Lower leg skin (tissue), 4 donors: ENCODE measurements around the gene NAV3. TPM values are rescaled to one million over a fixed set of nuclear protein-coding genes. Genes with fewer than 3 reads are reported as not detected.

Source experiments
- DNase-seq, 2 donors: peaks; one replicate each; pipeline ENCODE4 v3.0.0-alpha.2; 2019; ENCODE audit warnings: low spot score in 2 of 2
- H3K4me3 ChIP-seq: fragments of 200-600 bp; sonication (generic); 2 replicates; pipeline ENCODE4 v1.5.1; 2017; ENCODE audit warnings: mild to moderate bottlenecking, low read depth; ENCODE audit not compliant: poor library complexity, severe bottlenecking
- CTCF ChIP-seq, 3 donors: fragments of 450-650 bp; IDR thresholded peaks; one replicate each; pipeline ENCODE4 v1.5.1; 2016; ENCODE audit warnings: antibody characterized with exemption in 3 of 3, mild to moderate bottlenecking in 3 of 3, moderate library complexity in 2 of 3
- POLR2A ChIP-seq, 2 donors: fragments of 450-650 bp; IDR thresholded peaks; one replicate each; pipeline ENCODE4 v1.6.1; 2016 to 2017; ENCODE audit warnings: antibody characterized with exemption in 2 of 2, mild to moderate bottlenecking in 1 of 2, moderate library complexity in 1 of 2
- WGBS, 2 donors: methylation state at CpG; one replicate each; pipeline ENCODE4 v1.1.5; 2018; 5-methylcytosine and 5-hydroxymethylcytosine counted together
- intact Hi-C: fragments of 100-400 bp; cut with DNase I; formaldehyde crosslinking; loops from one replicate; pipeline ENCODE4 v1.15.0; 2023; ENCODE audit warnings: low total_unique reads
- total RNA-seq, 4 donors: library from RNA; depleted of rRNA; stranded (reverse); fragments of >200 nt; gene quantifications; one replicate each; pipeline ENCODE4 v1.1.0, GENCODE V29; 2016

Gene NAV3
- total RNA-seq, 4 donors from 2014 or later: 8.0 to 22.5 (median 12.7) TPM

- intact Hi-C loops: no loop called here
- WGBS, 2 donors: 56 to 65% methylated on average over 6 of the region's 6 CpGs
- H3K4me3 ChIP-seq: no peak overlapping the region
- no peak for TF ChIP-seq CTCF (IDR thresholded peaks at IDR 0.05)
- no peak for TF ChIP-seq POLR2A (IDR thresholded peaks at IDR 0.05)
- no peak for DNase-seq
Observed at GRCh38 chr12:78226763-78227162, 396.1 kb downstream of the NAV3 start.

DNA sequence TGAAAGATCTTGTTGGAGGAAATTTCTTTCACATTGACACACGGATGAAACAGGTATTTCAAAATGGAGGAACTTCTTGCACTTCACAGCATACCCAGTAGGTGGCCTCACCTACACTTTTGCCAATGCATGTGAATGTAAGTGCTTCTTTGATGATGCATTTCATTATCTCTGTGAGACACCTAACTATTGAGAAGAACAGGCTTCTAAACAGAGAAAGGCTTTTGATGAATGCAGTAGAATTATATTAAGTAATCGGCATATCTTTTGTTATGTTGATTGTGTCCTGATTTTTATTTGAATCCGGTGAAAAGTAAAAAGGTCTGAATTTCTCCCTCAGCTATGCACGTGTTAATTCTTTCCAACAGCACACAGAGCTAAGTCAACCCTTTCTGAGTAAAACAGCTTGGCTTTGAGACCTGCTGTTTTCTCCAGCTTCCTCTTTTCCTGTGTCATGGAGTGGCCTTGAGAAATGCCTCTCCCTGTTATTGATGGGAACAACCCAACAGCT is 399.0 kb downstream of the NAV3 start:
- 49 to 54% methylated on average over 4 of the region's 4 CpGs for WGBS, 2 donors
- H3K4me3 ChIP-seq: no peak overlapping the region
- DNase-seq: no peak
- intact Hi-C loops: no loop called here
- TF ChIP-seq POLR2A (IDR thresholded peaks at IDR 0.05) (no peak), CTCF (IDR thresholded peaks at IDR 0.05) (no peak)

DNA sequence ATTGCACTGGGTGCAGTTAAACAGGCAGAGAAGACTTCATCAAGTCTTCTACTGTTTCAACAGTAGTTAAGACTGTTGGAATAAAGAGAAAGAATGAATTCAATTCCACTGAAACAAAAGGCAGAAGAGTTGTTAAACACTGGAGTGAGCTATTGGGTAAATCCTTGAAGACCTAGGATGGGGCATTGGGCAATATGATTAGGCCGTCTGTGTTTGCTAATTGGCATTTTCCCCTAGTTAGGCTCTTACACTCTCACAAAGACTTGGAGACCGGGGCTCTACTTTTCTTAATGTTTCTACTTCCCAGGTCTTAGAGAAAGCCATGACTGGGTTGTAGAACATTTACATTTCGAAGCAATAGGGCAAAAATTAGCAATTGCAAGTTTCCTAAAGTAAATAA is 402.1 kb downstream of the NAV3 start:
- no peak overlapping the region for H3K4me3 ChIP-seq
- no peak for DNase-seq
- intact Hi-C loops: no loop called here
- no peak for TF ChIP-seq CTCF (IDR thresholded peaks at IDR 0.05)
- WGBS, 2 donors: 80 to 83% methylated on average over 3 of the region's 3 CpGs

- 85 to 88% methylated on average over 1 of the region's 1 CpG for WGBS, 2 donors
- H3K4me3 ChIP-seq: no peak overlapping the region
- no peak for DNase-seq
- no peak for TF ChIP-seq CTCF (IDR thresholded peaks at IDR 0.05)
- no peak for TF ChIP-seq POLR2A (IDR thresholded peaks at IDR 0.05)
- intact Hi-C loops: no loop called here
Observed at GRCh38 chr12:78236264-78236663, 405.6 kb downstream of the NAV3 start.

DNA sequence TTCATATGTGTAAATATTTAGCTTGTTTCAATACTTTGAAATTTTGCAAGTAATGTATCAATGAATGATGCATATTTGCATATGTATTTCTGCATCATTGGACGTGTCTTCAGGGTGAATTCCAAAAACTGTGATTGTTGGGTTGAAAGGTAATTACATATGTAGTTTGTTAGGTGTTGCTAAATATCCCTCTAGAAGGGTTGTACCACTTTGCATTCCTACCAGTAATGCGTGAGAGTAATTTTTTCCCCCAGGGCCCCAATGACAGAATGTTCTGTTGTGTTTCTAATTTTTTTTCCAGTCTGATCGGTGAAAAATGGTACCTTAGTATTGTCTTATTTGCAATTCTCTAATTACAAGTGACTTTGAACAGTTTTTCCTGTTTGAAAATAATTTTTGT is 408.9 kb downstream of the NAV3 start:
- no peak overlapping the region for H3K4me3 ChIP-seq
- TF ChIP-seq POLR2A (IDR thresholded peaks at IDR 0.05) (no peak), CTCF (IDR thresholded peaks at IDR 0.05) (no peak)
- intact Hi-C loops: no loop called here
- DNase-seq: no peak
- 56 to 64% methylated on average over 3 of the region's 3 CpGs for WGBS, 2 donors

GRCh38 chr12:78240827-78241226 is 410.1 kb downstream of the NAV3 start:
- WGBS, 2 donors: 48 to 58% methylated on average over 1 of the region's 1 CpG
- H3K4me3 ChIP-seq: no peak overlapping the region
- intact Hi-C loops: no loop called here
- TF ChIP-seq CTCF (IDR thresholded peaks at IDR 0.05) (no peak), POLR2A (IDR thresholded peaks at IDR 0.05) (no peak)
- DNase-seq: no peak
